ENCODE results near the gene FABP6. TPM values are rescaled to one million over a fixed set of nuclear protein-coding genes. Genes with fewer than 3 reads are reported as not detected.
"Not testable (repeated sequence)": the region's sequence is repeated elsewhere in the genome, so short reads cannot be mapped to it uniquely, and the experiment has no call there.

The FABP6 gene
- total RNA-seq, 1 donor from 2014 or later, result 4.8 TPM

DNA sequence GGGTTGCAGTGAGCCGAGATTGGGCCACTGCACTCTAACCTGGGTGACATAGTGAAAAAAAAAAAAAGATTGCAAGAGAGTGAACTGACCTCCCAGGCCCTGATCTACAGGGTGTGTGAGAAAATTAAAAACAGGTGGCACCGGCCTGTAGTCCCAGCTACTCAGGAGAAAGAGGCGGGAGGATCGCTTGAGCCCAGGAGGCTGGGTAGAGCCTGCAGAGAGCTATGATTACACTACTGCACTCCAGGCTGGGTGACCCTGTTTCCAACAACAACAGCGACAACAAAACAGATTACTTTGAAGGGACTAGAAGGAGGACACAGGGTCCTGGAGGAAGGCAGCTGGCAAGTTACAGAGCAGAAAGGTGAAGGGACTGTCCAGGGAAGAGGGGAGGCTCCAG is 42.2 kb upstream of the FABP6 start:
- peak overlapping the region; percentile 40 for H3K27ac Mint-ChIP-seq
- no peaks in the 10 kb centered on the region for H4K20me1 ChIP-seq (ENCODE audit: low read depth)
- no peaks in the 10 kb centered on the region for H3K36me3 ChIP-seq
- no peaks in the 10 kb centered on the region for H3K9me3 ChIP-seq (ENCODE audit: low read depth)
- H3F3A ChIP-seq (ENCODE audit: low read depth), result peaks cover 12% of the 10 kb centered on the region
- H3K36me3 Mint-ChIP-seq, result no peaks in the 10 kb centered on the region
- H3K4me3 ChIP-seq, result no peak overlapping the region
- TF ChIP-seq, protein P1, sequence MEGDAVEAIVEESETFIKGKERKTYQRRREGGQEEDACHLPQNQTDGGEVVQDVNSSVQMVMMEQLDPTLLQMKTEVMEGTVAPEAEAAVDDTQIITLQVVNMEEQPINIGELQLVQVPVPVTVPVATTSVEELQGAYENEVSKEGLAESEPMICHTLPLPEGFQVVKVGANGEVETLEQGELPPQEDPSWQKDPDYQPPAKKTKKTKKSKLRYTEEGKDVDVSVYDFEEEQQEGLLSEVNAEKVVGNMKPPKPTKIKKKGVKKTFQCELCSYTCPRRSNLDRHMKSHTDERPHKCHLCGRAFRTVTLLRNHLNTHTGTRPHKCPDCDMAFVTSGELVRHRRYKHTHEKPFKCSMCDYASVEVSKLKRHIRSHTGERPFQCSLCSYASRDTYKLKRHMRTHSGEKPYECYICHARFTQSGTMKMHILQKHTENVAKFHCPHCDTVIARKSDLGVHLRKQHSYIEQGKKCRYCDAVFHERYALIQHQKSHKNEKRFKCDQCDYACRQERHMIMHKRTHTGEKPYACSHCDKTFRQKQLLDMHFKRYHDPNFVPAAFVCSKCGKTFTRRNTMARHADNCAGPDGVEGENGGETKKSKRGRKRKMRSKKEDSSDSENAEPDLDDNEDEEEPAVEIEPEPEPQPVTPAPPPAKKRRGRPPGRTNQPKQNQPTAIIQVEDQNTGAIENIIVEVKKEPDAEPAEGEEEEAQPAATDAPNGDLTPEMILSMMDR (IDR thresholded peaks at IDR 0.05), result no peak
- TF ChIP-seq EZH2phosphoT487 (IDR thresholded peaks at IDR 0.05), result no peak
- no peak for TF ChIP-seq EZH2 (IDR thresholded peaks at IDR 0.05)
- H2AFZ ChIP-seq (replicated peaks), result no peak overlapping the region
- no peaks in the 10 kb centered on the region for H3K27me3 ChIP-seq
- no peak overlapping the region for H3K4me2 ChIP-seq
- peaks cover 13% of the 10 kb centered on the region for H3K4me1 ChIP-seq
- peaks cover 16% of the 10 kb centered on the region for H3K9me3 Mint-ChIP-seq
- H3K79me2 ChIP-seq (ENCODE audit: low read depth), result no peaks in the 10 kb centered on the region
- peaks cover 14% of the 10 kb centered on the region for H3K4me1 Mint-ChIP-seq
- H3K4me3 Mint-ChIP-seq, result peak overlapping the region; percentile 68
- no peak overlapping the region for H3K9ac ChIP-seq
- H3K27ac ChIP-seq, result no peak overlapping the region
- peaks cover 8% of the 10 kb centered on the region for H3K27me3 Mint-ChIP-seq (ENCODE audit: insufficient read depth, low read depth)
- peak; percentile 35 for DNase-seq (ENCODE audit: low spot score)

DNA sequence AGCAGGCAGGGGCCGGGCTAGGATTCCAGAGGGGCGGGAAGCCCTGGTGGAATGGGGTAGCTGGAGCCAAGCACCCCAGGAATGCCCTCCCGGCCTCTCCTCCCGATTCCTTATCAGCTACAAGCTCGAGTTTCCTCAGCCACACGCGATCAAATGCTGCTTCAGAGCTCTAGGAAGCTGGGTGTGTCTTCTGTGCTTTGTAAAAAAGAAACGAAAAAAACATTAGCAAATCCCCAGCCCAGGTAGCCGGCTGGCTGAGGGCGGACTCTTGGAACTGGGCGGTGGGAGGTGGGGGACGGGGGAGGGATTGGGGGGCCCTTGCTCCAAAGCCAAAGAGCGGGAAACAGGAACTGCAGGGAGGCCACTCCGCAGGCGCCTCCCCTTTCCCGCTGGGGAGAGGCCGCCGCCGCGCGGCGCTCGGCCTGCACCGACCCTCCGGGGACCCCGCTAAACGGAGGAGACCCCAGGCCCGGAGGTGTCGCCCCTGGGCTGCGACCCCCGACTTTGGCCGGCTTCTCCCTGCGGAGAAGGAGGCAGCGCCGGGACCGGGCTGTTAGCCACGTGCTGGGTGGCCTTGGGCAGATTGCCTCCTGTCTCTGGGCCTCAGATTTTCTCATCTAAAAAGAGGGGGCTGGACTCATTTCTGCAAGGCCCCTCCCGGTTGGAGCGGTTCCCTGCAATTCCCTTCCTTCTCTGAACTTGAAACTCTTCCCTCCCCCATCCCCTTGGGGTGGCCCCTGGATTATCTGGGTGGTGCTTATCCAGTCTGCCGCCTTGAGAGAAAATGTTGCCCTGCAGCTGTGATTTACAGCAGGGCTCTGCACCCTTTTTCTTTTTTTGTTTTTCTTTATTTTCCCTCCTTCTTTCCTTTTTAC is 40.9 kb upstream of the FABP6 start:
- Histone ChIP-seq H3K79me2 (ENCODE audit: low read depth) (no peaks in the 10 kb centered on the region), H3K9me3 (ENCODE audit: low read depth) (no peaks in the 10 kb centered on the region), H3K4me2 (peak overlapping the region; percentile 73), H3K9ac (no peak overlapping the region), H4K20me1 (ENCODE audit: low read depth) (no peaks in the 10 kb centered on the region), H3K27ac (no peak overlapping the region), H3F3A (ENCODE audit: low read depth) (peaks cover 12% of the 10 kb centered on the region), H3K4me3 (peak overlapping the region; percentile 21), H3K36me3 (no peaks in the 10 kb centered on the region), H3K4me1 (peaks cover 13% of the 10 kb centered on the region), H2AFZ (replicated peaks) (peak overlapping the region; percentile 81), H3K27me3 (no peaks in the 10 kb centered on the region)
- H3K27ac Mint-ChIP-seq, result peak overlapping the region; percentile 42
- DNase-seq (ENCODE audit: low spot score), result peak; percentile 70
- no peak for TF ChIP-seq EZH2phosphoT487 (IDR thresholded peaks at IDR 0.05)
- TF ChIP-seq, protein P1 (IDR thresholded peaks at IDR 0.05), result peak; percentile 10
- H3K9me3 Mint-ChIP-seq, result peaks cover 16% of the 10 kb centered on the region
- H3K4me1 Mint-ChIP-seq, result peaks cover 14% of the 10 kb centered on the region
- H3K36me3 Mint-ChIP-seq, result no peaks in the 10 kb centered on the region
- H3K4me3 Mint-ChIP-seq, result peak overlapping the region; percentile 34
- H3K27me3 Mint-ChIP-seq (ENCODE audit: insufficient read depth, low read depth), result peaks cover 8% of the 10 kb centered on the region

DNA sequence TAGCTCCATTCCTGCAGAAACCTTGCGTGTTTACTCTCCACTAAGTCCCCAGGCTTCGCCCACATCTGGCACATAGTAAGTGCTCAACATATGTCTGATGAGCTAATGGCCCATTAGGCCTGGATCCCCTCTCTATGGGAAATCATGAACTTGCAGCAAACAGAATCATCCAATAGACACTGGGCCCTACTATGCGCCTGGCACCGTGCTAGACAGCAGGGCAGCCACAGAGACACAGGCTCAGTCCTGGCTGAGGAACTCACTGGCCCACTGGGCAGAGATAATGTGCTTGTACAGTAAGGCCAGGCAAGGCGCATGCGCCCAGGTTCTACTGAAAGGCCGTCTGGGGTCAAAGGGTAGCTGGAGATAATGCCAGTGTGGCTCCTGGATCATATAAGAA is 36.9 kb upstream of the FABP6 start:
- Mint-ChIP-seq H3K4me1 (peaks cover 10% of the 10 kb centered on the region), H3K27ac (no peak overlapping the region)

DNA sequence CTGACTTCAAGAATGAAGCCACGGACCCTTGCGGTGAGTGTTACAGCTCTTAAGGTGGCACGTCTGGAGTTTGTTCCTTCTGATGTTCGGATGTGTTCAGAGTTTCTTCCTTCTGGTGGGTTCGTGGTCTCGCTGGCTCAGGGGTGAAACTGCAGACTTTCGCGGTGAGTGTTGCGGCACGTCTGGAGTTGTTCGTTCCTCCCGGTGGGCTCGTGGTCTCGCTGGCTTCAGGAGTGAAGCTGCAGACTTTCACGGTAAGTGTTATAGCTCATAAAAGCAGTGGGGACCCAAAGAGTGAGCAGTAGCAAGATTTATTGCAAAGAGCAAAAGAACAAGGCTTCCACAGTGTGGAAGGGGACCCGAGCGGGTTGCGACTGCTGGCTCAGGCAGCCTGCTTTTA is 36.2 kb upstream of the FABP6 start:
- H3K27ac ChIP-seq; H3K9me3 ChIP-seq (ENCODE audit: low read depth); H3K36me3 Mint-ChIP-seq; H3K4me3 Mint-ChIP-seq; H3K27me3 ChIP-seq; H3K79me2 ChIP-seq (ENCODE audit: low read depth); H2AFZ ChIP-seq (replicated peaks); H4K20me1 ChIP-seq (ENCODE audit: low read depth); H3K4me2 ChIP-seq; H3K4me3 ChIP-seq; H3K9ac ChIP-seq; H3K36me3 ChIP-seq; H3K9me3 Mint-ChIP-seq; DNase-seq (ENCODE audit: low spot score): not testable (repeated sequence)
- Mint-ChIP-seq H3K27ac (peak overlapping the region; percentile 93), H3K27me3 (ENCODE audit: insufficient read depth, low read depth) (peaks cover 14% of the 10 kb centered on the region), H3K4me1 (peaks cover 16% of the 10 kb centered on the region)
- Histone ChIP-seq H3F3A (ENCODE audit: low read depth) (peaks cover 11% of the 10 kb centered on the region), H3K4me1 (peaks cover 11% of the 10 kb centered on the region)

More for the DNA sequence above, 36.9 kb upstream of the FABP6 start:
- Mint-ChIP-seq H3K9me3 (peaks cover 3% of the 10 kb centered on the region), H3K27me3 (ENCODE audit: insufficient read depth, low read depth) (peaks cover 14% of the 10 kb centered on the region), H3K4me3 (no peak overlapping the region), H3K36me3 (no peaks in the 10 kb centered on the region)
- peaks cover 12% of the 10 kb centered on the region for H3F3A ChIP-seq (ENCODE audit: low read depth)
- TF ChIP-seq, protein P1 (IDR thresholded peaks at IDR 0.05), result no peak
- no peak for TF ChIP-seq EZH2phosphoT487 (IDR thresholded peaks at IDR 0.05)
- TF ChIP-seq EZH2 (IDR thresholded peaks at IDR 0.05), result no peak
- no peaks in the 10 kb centered on the region for H3K27me3 ChIP-seq
- no peaks in the 10 kb centered on the region for H3K79me2 ChIP-seq (ENCODE audit: low read depth)
- no peak overlapping the region for H2AFZ ChIP-seq (replicated peaks)
- no peaks in the 10 kb centered on the region for H4K20me1 ChIP-seq (ENCODE audit: low read depth)
- H3K9me3 ChIP-seq (ENCODE audit: low read depth), result no peaks in the 10 kb centered on the region
- H3K4me2 ChIP-seq, result no peak overlapping the region
- no peak overlapping the region for H3K27ac ChIP-seq
- H3K9ac ChIP-seq, result no peak overlapping the region
- H3K36me3 ChIP-seq, result no peaks in the 10 kb centered on the region
- DNase-seq (ENCODE audit: low spot score), result no peak
- peaks cover 10% of the 10 kb centered on the region for H3K4me1 ChIP-seq
- H3K4me3 ChIP-seq, result no peak overlapping the region

DNA sequence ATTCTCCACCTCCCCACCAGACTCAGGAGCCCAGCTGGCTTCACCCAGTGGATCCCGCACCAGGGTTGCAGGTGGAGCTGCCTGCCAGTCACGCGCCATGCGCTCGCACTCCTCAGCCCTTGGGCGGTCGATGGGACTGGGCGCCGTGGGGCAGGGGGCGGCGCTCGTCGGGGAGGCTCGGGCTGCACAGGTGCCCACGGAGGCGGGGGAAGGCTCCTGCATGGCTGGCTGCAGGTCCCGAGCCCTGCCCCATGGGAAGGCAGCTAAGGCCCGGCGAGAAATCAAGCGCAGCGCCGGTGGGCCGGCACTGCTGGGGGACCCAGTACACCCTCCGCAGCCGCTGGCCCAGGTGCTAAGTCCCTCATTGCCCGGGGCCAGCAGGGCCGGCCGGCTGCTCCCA is 35.5 kb upstream of the FABP6 start:
- H3K9me3 Mint-ChIP-seq; H3K4me2 ChIP-seq; H2AFZ ChIP-seq (replicated peaks); H3K27me3 ChIP-seq; H3K4me3 Mint-ChIP-seq; H3K36me3 Mint-ChIP-seq; H3K9ac ChIP-seq; H3K36me3 ChIP-seq; H4K20me1 ChIP-seq (ENCODE audit: low read depth); H3K27ac ChIP-seq; H3K27ac Mint-ChIP-seq; DNase-seq (ENCODE audit: low spot score); H3K79me2 ChIP-seq (ENCODE audit: low read depth); H3K4me3 ChIP-seq; H3K9me3 ChIP-seq (ENCODE audit: low read depth): not testable (repeated sequence)
- H3K27me3 Mint-ChIP-seq (ENCODE audit: insufficient read depth, low read depth), result peaks cover 14% of the 10 kb centered on the region
- H3K4me1 ChIP-seq, result peaks cover 14% of the 10 kb centered on the region
- H3F3A ChIP-seq (ENCODE audit: low read depth), result peaks cover 12% of the 10 kb centered on the region
- H3K4me1 Mint-ChIP-seq, result peaks cover 22% of the 10 kb centered on the region
